ENCODE results near the gene GADD45A.

Gene GADD45A

GRCh38 chr1:67710417-67710816, 25.4 kb downstream of the GADD45A start:
- Histone ChIP-seq H2AK5ac (ENCODE audit: low read length) (no peak overlapping the region), H3K9ac (ENCODE audit: low read length) (no peak overlapping the region), H3K4me2 (ENCODE audit: low read length) (no peak overlapping the region), H3K4me3 (ENCODE audit: low read depth, low read length) (no peak overlapping the region), H3K27me3 (ENCODE audit: insufficient read depth, low read length) (no peaks in the 10 kb centered on the region), H3K14ac (ENCODE audit: low read length) (no peak overlapping the region), H3K27ac (ENCODE audit: low read depth, low read length) (no peak overlapping the region), H4K12ac (ENCODE audit: low read depth, low read length) (no peak overlapping the region), H2BK12ac (ENCODE audit: low read length) (no peak overlapping the region), H3K4me1 (ENCODE audit: control insufficient read depth in 1 of 2, insufficient read depth in 2 of 2, low read length in 2 of 2) (no peaks in the 10 kb centered on the region), H4K91ac (ENCODE audit: low read depth, low read length) (no peak overlapping the region), H4K8ac (ENCODE audit: low read depth, low read length) (no peak overlapping the region), H3K23ac (ENCODE audit: low read length) (no peak overlapping the region), H3K79me2 (ENCODE audit: control insufficient read depth, insufficient read depth, low read length, poor library complexity) (no peaks in the 10 kb centered on the region), H3K18ac (ENCODE audit: low read length) (no peak overlapping the region), H2AFZ (ENCODE audit: insufficient read depth, low read length, poor library complexity) (no peak overlapping the region), H2BK120ac (ENCODE audit: insufficient read depth, low read length, poor library complexity) (no peak overlapping the region), H2BK5ac (ENCODE audit: low read depth, low read length, poor library complexity) (no peak overlapping the region), H3K36me3 (ENCODE audit: control insufficient read depth in 1 of 2, insufficient read depth in 2 of 2, low read length in 2 of 2) (peaks cover 0 to 2% of the 10 kb centered on the region in 2 experiments), H3K4ac (ENCODE audit: low read depth, low read length) (no peak overlapping the region), H3K79me1 (ENCODE audit: low read length) (no peaks in the 10 kb centered on the region), H3K9me3 (ENCODE audit: insufficient read depth, low read depth, low read length) (no peaks in the 10 kb centered on the region)
- DNase-seq: no peak
- no CpG with 5 or more reads among the region's 5 CpGs for WGBS (ENCODE audit: extremely low coverage, insufficient coverage, insufficient read length)

GRCh38 chr1:67711158-67711854, 26.3 kb downstream of the GADD45A start:
- no peak overlapping the region for H3K9ac ChIP-seq (ENCODE audit: low read length)
- no peak overlapping the region for H3K18ac ChIP-seq (ENCODE audit: low read length)
- H3K9me3 ChIP-seq (ENCODE audit: insufficient read depth, low read depth, low read length): no peaks in the 10 kb centered on the region
- H3K23ac ChIP-seq (ENCODE audit: low read length): no peak overlapping the region
- no peaks in the 10 kb centered on the region for H3K4me1 ChIP-seq (ENCODE audit: control insufficient read depth in 1 of 2, insufficient read depth in 2 of 2, low read length in 2 of 2)
- no peak overlapping the region for H3K4me2 ChIP-seq (ENCODE audit: low read length)
- H3K27me3 ChIP-seq (ENCODE audit: insufficient read depth, low read length): no peaks in the 10 kb centered on the region
- H3K14ac ChIP-seq (ENCODE audit: low read length): no peak overlapping the region
- H4K91ac ChIP-seq (ENCODE audit: low read depth, low read length): no peak overlapping the region
- peaks cover 0 to 1% of the 10 kb centered on the region in 2 experiments for H3K36me3 ChIP-seq (ENCODE audit: control insufficient read depth in 1 of 2, insufficient read depth in 2 of 2, low read length in 2 of 2)
- H2AK5ac ChIP-seq (ENCODE audit: low read length): no peak overlapping the region
- H2BK5ac ChIP-seq (ENCODE audit: low read depth, low read length, poor library complexity): no peak overlapping the region
- no peak overlapping the region for H3K27ac ChIP-seq (ENCODE audit: low read depth, low read length)
- H4K8ac ChIP-seq (ENCODE audit: low read depth, low read length): no peak overlapping the region
- H2AFZ ChIP-seq (ENCODE audit: insufficient read depth, low read length, poor library complexity): no peak overlapping the region
- H4K12ac ChIP-seq (ENCODE audit: low read depth, low read length): no peak overlapping the region
- no peaks in the 10 kb centered on the region for H3K79me1 ChIP-seq (ENCODE audit: low read length)
- no peak for DNase-seq
- H3K4ac ChIP-seq (ENCODE audit: low read depth, low read length): no peak overlapping the region
- no peak overlapping the region for H3K4me3 ChIP-seq (ENCODE audit: low read depth, low read length)
- no peak overlapping the region for H2BK12ac ChIP-seq (ENCODE audit: low read length)
- WGBS (ENCODE audit: extremely low coverage, insufficient coverage, insufficient read length): no CpG with 5 or more reads among the region's 7 CpGs
- H3K79me2 ChIP-seq (ENCODE audit: control insufficient read depth, insufficient read depth, low read length, poor library complexity): no peaks in the 10 kb centered on the region
- H2BK120ac ChIP-seq (ENCODE audit: insufficient read depth, low read length, poor library complexity): no peak overlapping the region

GRCh38 chr1:67711855-67712212, 26.8 kb downstream of the GADD45A start:
- WGBS (ENCODE audit: extremely low coverage, insufficient coverage, insufficient read length): no CpG with 5 or more reads among the region's 2 CpGs
- H3K27ac ChIP-seq (ENCODE audit: low read depth, low read length): no peak overlapping the region
- no peaks in the 10 kb centered on the region for H3K4me1 ChIP-seq (ENCODE audit: control insufficient read depth in 1 of 2, insufficient read depth in 2 of 2, low read length in 2 of 2)
- H2BK120ac ChIP-seq (ENCODE audit: insufficient read depth, low read length, poor library complexity): no peak overlapping the region
- H4K12ac ChIP-seq (ENCODE audit: low read depth, low read length): no peak overlapping the region
- H3K4me2 ChIP-seq (ENCODE audit: low read length): no peak overlapping the region
- H3K23ac ChIP-seq (ENCODE audit: low read length): no peak overlapping the region
- no peak overlapping the region for H2AK5ac ChIP-seq (ENCODE audit: low read length)
- no peaks in the 10 kb centered on the region for H3K79me2 ChIP-seq (ENCODE audit: control insufficient read depth, insufficient read depth, low read length, poor library complexity)
- no peak overlapping the region for H2BK12ac ChIP-seq (ENCODE audit: low read length)
- no peaks in the 10 kb centered on the region for H3K9me3 ChIP-seq (ENCODE audit: insufficient read depth, low read depth, low read length)
- H2AFZ ChIP-seq (ENCODE audit: insufficient read depth, low read length, poor library complexity): no peak overlapping the region
- H3K79me1 ChIP-seq (ENCODE audit: low read length): no peaks in the 10 kb centered on the region
- H3K14ac ChIP-seq (ENCODE audit: low read length): no peak overlapping the region
- no peak for DNase-seq
- H3K18ac ChIP-seq (ENCODE audit: low read length): no peak overlapping the region
- no peaks in the 10 kb centered on the region for H3K36me3 ChIP-seq (ENCODE audit: control insufficient read depth in 1 of 2, insufficient read depth in 2 of 2, low read length in 2 of 2)
- H4K8ac ChIP-seq (ENCODE audit: low read depth, low read length): no peak overlapping the region
- no peak overlapping the region for H3K4ac ChIP-seq (ENCODE audit: low read depth, low read length)
- H4K91ac ChIP-seq (ENCODE audit: low read depth, low read length): no peak overlapping the region
- no peak overlapping the region for H3K4me3 ChIP-seq (ENCODE audit: low read depth, low read length)
- H2BK5ac ChIP-seq (ENCODE audit: low read depth, low read length, poor library complexity): no peak overlapping the region
- H3K9ac ChIP-seq (ENCODE audit: low read length): no peak overlapping the region
- H3K27me3 ChIP-seq (ENCODE audit: insufficient read depth, low read length): no peaks in the 10 kb centered on the region

GRCh38 chr1:67713057-67713846, 28.3 kb downstream of the GADD45A start:
- peaks cover 0 to 6% of the 10 kb centered on the region in 2 experiments for H3K4me1 ChIP-seq (ENCODE audit: control insufficient read depth in 1 of 2, insufficient read depth in 2 of 2, low read length in 2 of 2)
- H3K27ac ChIP-seq (ENCODE audit: low read depth, low read length): no peak overlapping the region
- no peak overlapping the region for H2AK5ac ChIP-seq (ENCODE audit: low read length)
- no peaks in the 10 kb centered on the region for H3K9me3 ChIP-seq (ENCODE audit: insufficient read depth, low read depth, low read length)
- no peak overlapping the region for H3K23ac ChIP-seq (ENCODE audit: low read length)
- no peak overlapping the region for H2BK120ac ChIP-seq (ENCODE audit: insufficient read depth, low read length, poor library complexity)
- H3K27me3 ChIP-seq (ENCODE audit: insufficient read depth, low read length): no peaks in the 10 kb centered on the region
- H3K79me2 ChIP-seq (ENCODE audit: control insufficient read depth, insufficient read depth, low read length, poor library complexity): no peaks in the 10 kb centered on the region
- no peaks in the 10 kb centered on the region for H3K36me3 ChIP-seq (ENCODE audit: control insufficient read depth in 1 of 2, insufficient read depth in 2 of 2, low read length in 2 of 2)
- no peak for DNase-seq
- no CpG with 5 or more reads among the region's 6 CpGs for WGBS (ENCODE audit: extremely low coverage, insufficient coverage, insufficient read length)
- H2BK5ac ChIP-seq (ENCODE audit: low read depth, low read length, poor library complexity): no peak overlapping the region
- H3K9ac ChIP-seq (ENCODE audit: low read length): no peak overlapping the region
- H4K12ac ChIP-seq (ENCODE audit: low read depth, low read length): no peak overlapping the region
- H3K18ac ChIP-seq (ENCODE audit: low read length): no peak overlapping the region
- H3K4me2 ChIP-seq (ENCODE audit: low read length): no peak overlapping the region
- no peak overlapping the region for H2BK12ac ChIP-seq (ENCODE audit: low read length)
- no peak overlapping the region for H3K4ac ChIP-seq (ENCODE audit: low read depth, low read length)
- H3K4me3 ChIP-seq (ENCODE audit: low read depth, low read length): no peak overlapping the region
- no peak overlapping the region for H3K14ac ChIP-seq (ENCODE audit: low read length)
- H2AFZ ChIP-seq (ENCODE audit: insufficient read depth, low read length, poor library complexity): no peak overlapping the region
- no peak overlapping the region for H4K8ac ChIP-seq (ENCODE audit: low read depth, low read length)
- no peak overlapping the region for H4K91ac ChIP-seq (ENCODE audit: low read depth, low read length)
- H3K79me1 ChIP-seq (ENCODE audit: low read length): no peaks in the 10 kb centered on the region
